ENCODE results near the gene CUL4A. TPM values are rescaled to one million over a fixed set of nuclear protein-coding genes. Genes with fewer than 3 reads are reported as not detected.
A peak's percentile ranks its signal among the peaks of the same experiment; 100 is the strongest.

The CUL4A gene
- total RNA-seq, 2 donors from 2014 or later: 78.3 to 80.2 TPM

GRCh38 chr13:113170511-113170910 lies 38.9 kb upstream of the CUL4A start:
- H3K36me3 Mint-ChIP-seq (ENCODE audit: low read depth): peaks cover 4% of the 10 kb centered on the region
- H3K9me3 ChIP-seq (ENCODE audit: control insufficient read depth, low read length, poor library complexity, severe bottlenecking): peaks cover 3% of the 10 kb centered on the region
- no peaks in the 10 kb centered on the region for H3K27me3 Mint-ChIP-seq
- H3K4me3 Mint-ChIP-seq: no peak overlapping the region
- peaks cover 19% of the 10 kb centered on the region for H3K4me1 Mint-ChIP-seq
- DNase-seq (no peak), ATAC-seq (no peak)
- H3K27ac Mint-ChIP-seq: peak overlapping the region; percentile 39

- H3K9me3 ChIP-seq (ENCODE audit: control insufficient read depth, low read length, poor library complexity, severe bottlenecking): peaks cover 3% of the 10 kb centered on the region
- no peak for DNase-seq
- H3K27me3 Mint-ChIP-seq: no peaks in the 10 kb centered on the region
- H3K4me3 Mint-ChIP-seq: no peak overlapping the region
- peak overlapping the region; percentile 39 for H3K27ac Mint-ChIP-seq
- H3K4me1 Mint-ChIP-seq: peaks cover 17% of the 10 kb centered on the region
- peaks cover 7% of the 10 kb centered on the region for H3K36me3 Mint-ChIP-seq (ENCODE audit: low read depth)
- ATAC-seq: no peak
Measured at GRCh38 chr13:113171250-113172125, 37.9 kb upstream of the CUL4A start.

GRCh38 chr13:113172419-113172926 lies 36.9 kb upstream of the CUL4A start:
- DNase-seq (no peak), ATAC-seq (no peak)
- Mint-ChIP-seq H3K4me1 (peaks cover 17% of the 10 kb centered on the region), H3K4me3 (no peak overlapping the region), H3K36me3 (ENCODE audit: low read depth) (peaks cover 7% of the 10 kb centered on the region), H3K27ac (no peak overlapping the region), H3K27me3 (no peaks in the 10 kb centered on the region)
- H3K9me3 ChIP-seq (ENCODE audit: control insufficient read depth, low read length, poor library complexity, severe bottlenecking): peaks cover 3% of the 10 kb centered on the region

GRCh38 chr13:113176280-113176679 lies 33.1 kb upstream of the CUL4A start:
- peak; percentile 95 for ATAC-seq
- Mint-ChIP-seq H3K4me1 (peaks cover 25% of the 10 kb centered on the region), H3K27ac (peak overlapping the region; percentile 93), H3K27me3 (no peaks in the 10 kb centered on the region), H3K36me3 (ENCODE audit: low read depth) (peaks cover 9% of the 10 kb centered on the region), H3K4me3 (peak overlapping the region; percentile 50)
- peaks cover 3% of the 10 kb centered on the region for H3K9me3 ChIP-seq (ENCODE audit: control insufficient read depth, low read length, poor library complexity, severe bottlenecking)
- DNase-seq: peak; percentile 43 to 56 (median 53)

- Mint-ChIP-seq H3K4me1 (peaks cover 26% of the 10 kb centered on the region), H3K4me3 (no peak overlapping the region), H3K27ac (peak overlapping the region; percentile 93), H3K36me3 (ENCODE audit: low read depth) (peaks cover 9% of the 10 kb centered on the region), H3K27me3 (no peaks in the 10 kb centered on the region)
- no peak for ATAC-seq
- H3K9me3 ChIP-seq (ENCODE audit: control insufficient read depth, low read length, poor library complexity, severe bottlenecking): peaks cover 3% of the 10 kb centered on the region
- no peak for DNase-seq
Measured at GRCh38 chr13:113176822-113177221, 32.6 kb upstream of the CUL4A start.

- Mint-ChIP-seq H3K4me3 (no peak overlapping the region), H3K27ac (peak overlapping the region; percentile 92), H3K4me1 (peaks cover 30% of the 10 kb centered on the region)
Measured at GRCh38 chr13:113178070-113178895, 31.1 kb upstream of the CUL4A start.

GRCh38 chr13:113178896-113179167 lies 30.6 kb upstream of the CUL4A start:
- no peak for ATAC-seq
- peak overlapping the region; percentile 92 for H3K27ac Mint-ChIP-seq
- peaks cover 9% of the 10 kb centered on the region for H3K36me3 Mint-ChIP-seq (ENCODE audit: low read depth)
- H3K27me3 Mint-ChIP-seq: no peaks in the 10 kb centered on the region
- DNase-seq: no peak
- peaks cover 33% of the 10 kb centered on the region for H3K4me1 Mint-ChIP-seq
- peaks cover 3% of the 10 kb centered on the region for H3K9me3 ChIP-seq (ENCODE audit: control insufficient read depth, low read length, poor library complexity, severe bottlenecking)
- H3K4me3 Mint-ChIP-seq: no peak overlapping the region

More at GRCh38 chr13:113178070-113178895, 31.1 kb upstream of the CUL4A start:
- ATAC-seq: no peak
- no peaks in the 10 kb centered on the region for H3K27me3 Mint-ChIP-seq
- peaks cover 9% of the 10 kb centered on the region for H3K36me3 Mint-ChIP-seq (ENCODE audit: low read depth)
- no peak for DNase-seq
- peaks cover 3% of the 10 kb centered on the region for H3K9me3 ChIP-seq (ENCODE audit: control insufficient read depth, low read length, poor library complexity, severe bottlenecking)

GRCh38 chr13:113179374-113180230 lies 29.8 kb upstream of the CUL4A start:
- H3K4me3 Mint-ChIP-seq: peak overlapping the region; percentile 79
- peak overlapping the region; percentile 92 for H3K27ac Mint-ChIP-seq
- H3K4me1 Mint-ChIP-seq: peaks cover 31% of the 10 kb centered on the region
- ATAC-seq (peak; percentile 70), DNase-seq (no peak)
- H3K9me3 ChIP-seq (ENCODE audit: control insufficient read depth, low read length, poor library complexity, severe bottlenecking): peaks cover 3% of the 10 kb centered on the region
- no peaks in the 10 kb centered on the region for H3K27me3 Mint-ChIP-seq
- H3K36me3 Mint-ChIP-seq (ENCODE audit: low read depth): peaks cover 9% of the 10 kb centered on the region

GRCh38 chr13:113182046-113182445 lies 27.4 kb upstream of the CUL4A start:
- H3K36me3 Mint-ChIP-seq (ENCODE audit: low read depth): peaks cover 9% of the 10 kb centered on the region
- DNase-seq (no peak), ATAC-seq (no peak)

GRCh38 chr13:113183450-113184129 lies 25.8 kb upstream of the CUL4A start:
- Mint-ChIP-seq H3K36me3 (ENCODE audit: low read depth) (peaks cover 7% of the 10 kb centered on the region), H3K4me1 (peaks cover 33% of the 10 kb centered on the region), H3K4me3 (peak overlapping the region; percentile 64), H3K27me3 (no peaks in the 10 kb centered on the region), H3K27ac (peak overlapping the region; percentile 92)
- ATAC-seq (peak; percentile 41), DNase-seq (no peak)
- H3K9me3 ChIP-seq (ENCODE audit: control insufficient read depth, low read length, poor library complexity, severe bottlenecking): no peaks in the 10 kb centered on the region

More at GRCh38 chr13:113182046-113182445, 27.4 kb upstream of the CUL4A start:
- no peaks in the 10 kb centered on the region for H3K27me3 Mint-ChIP-seq
- H3K4me1 Mint-ChIP-seq: peaks cover 35% of the 10 kb centered on the region
- H3K4me3 Mint-ChIP-seq: peak overlapping the region; percentile 76
- no peaks in the 10 kb centered on the region for H3K9me3 ChIP-seq (ENCODE audit: control insufficient read depth, low read length, poor library complexity, severe bottlenecking)
- peak overlapping the region; percentile 92 for H3K27ac Mint-ChIP-seq

- Mint-ChIP-seq H3K27ac (peak overlapping the region; percentile 96), H3K36me3 (ENCODE audit: low read depth) (peaks cover 8% of the 10 kb centered on the region), H3K27me3 (no peaks in the 10 kb centered on the region), H3K4me1 (peaks cover 32% of the 10 kb centered on the region), H3K4me3 (peak overlapping the region; percentile 94)
- DNase-seq: no peak
- H3K9me3 ChIP-seq (ENCODE audit: control insufficient read depth, low read length, poor library complexity, severe bottlenecking): no peaks in the 10 kb centered on the region
- ATAC-seq: peak; percentile 65
Measured at GRCh38 chr13:113184568-113185440, 24.6 kb upstream of the CUL4A start.
